Transverse colon (tissue), 4 donors: Measurements from ENCODE around the gene CASK.

Experiments used
- CTCF ChIP-seq, 5 experiments: fragments of 200-600 bp in 3 of 5; fragments of 450-650 bp in 2 of 5; sonication (generic) in 3 of 5; IDR thresholded peaks; 1 replicate in 2 of 5; 2 replicates in 3 of 5; pipeline ENCODE4 v1.5.1; 2016 to 2017; ENCODE audit warnings: antibody characterized with exemption in 5 of 5, inconsistent platforms in 3 of 5, mild to moderate bottlenecking in 2 of 5, moderate library complexity in 1 of 5
- POLR2A ChIP-seq: fragments of 450-650 bp; IDR thresholded peaks from one replicate; pipeline ENCODE4 v1.6.1; 2016; ENCODE audit warnings: antibody characterized with exemption, mild to moderate bottlenecking, moderate library complexity
- POLR2AphosphoS5 ChIP-seq, 3 donors: sonication (generic); formaldehyde crosslinking; IDR thresholded peaks; one replicate each; pipeline ENCODE4 v1.6.1; 2016; ENCODE audit warnings: antibody characterized with exemption in 3 of 3

DNA sequence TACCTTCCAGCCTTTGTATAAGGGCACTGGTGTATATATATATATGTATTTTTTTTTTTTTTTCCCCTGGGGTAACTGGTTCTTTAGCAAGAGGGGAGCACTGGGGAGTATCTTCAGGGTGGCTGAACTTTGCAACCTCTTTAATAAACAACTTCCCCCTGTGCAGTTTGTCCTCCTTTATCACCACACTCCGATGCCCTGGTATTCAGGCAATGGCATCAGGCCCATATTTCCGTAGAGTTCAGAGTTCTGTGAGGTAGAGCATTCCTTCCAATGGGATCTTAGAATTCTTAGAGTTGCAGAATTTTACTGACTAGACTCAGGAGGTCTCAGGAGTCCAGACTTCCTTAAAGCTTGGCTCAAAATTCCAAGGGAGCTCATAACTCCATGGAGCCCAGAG lies 451.6 kb downstream of the CASK start:
- no peak for TF ChIP-seq CTCF (IDR thresholded peaks at IDR 0.05)
- no peak for TF ChIP-seq POLR2A
- no peak for TF ChIP-seq POLR2AphosphoS5 (IDR thresholded peaks at IDR 0.05)
